GM23338 (cell line): Measurements from ENCODE around the gene IL11RA.

Experiments used
- EZH2 ChIP-seq: fragments of 200-600 bp; sonication (generic); IDR thresholded peaks from one replicate; pipeline ENCODE4 v1.8.0; 2017; ENCODE audit warnings: antibody characterized with exemption, mild to moderate bottlenecking, low read depth; ENCODE audit not compliant: unreplicated experiment
- EZH2phosphoT487 ChIP-seq: fragments of 200-600 bp; sonication (generic); IDR thresholded peaks from one replicate; pipeline ENCODE4 v1.8.1; 2018; ENCODE audit warnings: antibody characterized with exemption; ENCODE audit not compliant: unreplicated experiment
- POLR2AphosphoS5 ChIP-seq: IDR thresholded peaks from 2 replicates; pipeline ENCODE4 v1.6.1; 2016; ENCODE audit warnings: antibody characterized with exemption, low read depth
- TF ChIP-seq, protein P1 (sequence below), 2 experiments: fragments of 200-600 bp in 1 of 2; sonication (generic) in 1 of 2; conservative IDR thresholded peaks; 2 replicates each; pipeline versions ENCODE4 v1.5.1 to v1.6.1; 2016 to 2017; ENCODE audit warnings: antibody characterized with exemption in 2 of 2, low read depth in 2 of 2, mild to moderate bottlenecking in 2 of 2, moderate library complexity in 1 of 2
- TF ChIP-seq, protein P2 (sequence below): IDR thresholded peaks from one replicate; pipeline ENCODE4 v1.6.1; 2018; ENCODE audit warnings: antibody characterized with exemption; ENCODE audit not compliant: unreplicated experiment

DNA sequence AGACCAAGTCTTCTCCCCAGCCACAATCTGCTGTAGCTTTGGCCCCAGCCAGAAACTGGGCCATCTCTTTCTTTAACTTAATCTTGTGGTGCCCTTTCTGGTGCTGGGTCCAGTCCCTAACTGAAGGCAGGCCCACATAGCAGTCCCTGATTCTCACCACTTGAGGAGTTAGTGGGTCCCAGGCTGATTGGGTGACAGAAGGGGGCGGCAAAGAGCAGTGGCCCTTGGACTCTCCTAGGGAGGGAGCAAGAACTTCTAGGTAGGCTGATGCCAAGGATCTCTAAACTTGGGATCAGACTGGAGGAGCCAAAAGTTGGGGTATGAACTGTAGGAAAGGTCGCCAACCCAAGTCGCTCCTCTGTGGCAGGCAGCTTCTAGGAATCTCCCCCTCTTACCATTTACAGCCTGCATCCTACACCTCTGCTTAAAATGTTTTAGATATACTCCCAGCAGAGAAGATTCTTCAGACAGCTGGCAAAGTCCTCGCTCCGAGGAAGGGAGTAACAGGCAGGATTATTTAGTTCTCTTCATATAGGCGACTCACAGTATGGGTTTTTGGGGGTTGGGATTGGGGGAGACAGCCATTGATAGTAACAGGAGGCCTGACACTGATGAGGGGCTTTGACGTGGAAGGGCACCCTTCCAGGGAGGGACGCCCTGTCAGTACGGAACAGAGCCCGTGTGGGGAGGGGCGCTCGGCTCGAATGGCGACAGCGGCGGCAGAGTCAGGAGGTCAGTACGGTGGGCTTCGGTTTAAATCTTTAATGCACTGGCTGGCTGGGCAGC, 12.5 kb downstream of the IL11RA start:
- TF ChIP-seq, protein P1, sequence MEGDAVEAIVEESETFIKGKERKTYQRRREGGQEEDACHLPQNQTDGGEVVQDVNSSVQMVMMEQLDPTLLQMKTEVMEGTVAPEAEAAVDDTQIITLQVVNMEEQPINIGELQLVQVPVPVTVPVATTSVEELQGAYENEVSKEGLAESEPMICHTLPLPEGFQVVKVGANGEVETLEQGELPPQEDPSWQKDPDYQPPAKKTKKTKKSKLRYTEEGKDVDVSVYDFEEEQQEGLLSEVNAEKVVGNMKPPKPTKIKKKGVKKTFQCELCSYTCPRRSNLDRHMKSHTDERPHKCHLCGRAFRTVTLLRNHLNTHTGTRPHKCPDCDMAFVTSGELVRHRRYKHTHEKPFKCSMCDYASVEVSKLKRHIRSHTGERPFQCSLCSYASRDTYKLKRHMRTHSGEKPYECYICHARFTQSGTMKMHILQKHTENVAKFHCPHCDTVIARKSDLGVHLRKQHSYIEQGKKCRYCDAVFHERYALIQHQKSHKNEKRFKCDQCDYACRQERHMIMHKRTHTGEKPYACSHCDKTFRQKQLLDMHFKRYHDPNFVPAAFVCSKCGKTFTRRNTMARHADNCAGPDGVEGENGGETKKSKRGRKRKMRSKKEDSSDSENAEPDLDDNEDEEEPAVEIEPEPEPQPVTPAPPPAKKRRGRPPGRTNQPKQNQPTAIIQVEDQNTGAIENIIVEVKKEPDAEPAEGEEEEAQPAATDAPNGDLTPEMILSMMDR (conservative IDR thresholded peaks at IDR 0.05; ENCODE audit: low read depth in 2 of 2), result peak; percentile 97 to 98
- TF ChIP-seq POLR2AphosphoS5 (no peak), EZH2phosphoT487 (no peak), EZH2 (no peak)
- TF ChIP-seq, protein P2, sequence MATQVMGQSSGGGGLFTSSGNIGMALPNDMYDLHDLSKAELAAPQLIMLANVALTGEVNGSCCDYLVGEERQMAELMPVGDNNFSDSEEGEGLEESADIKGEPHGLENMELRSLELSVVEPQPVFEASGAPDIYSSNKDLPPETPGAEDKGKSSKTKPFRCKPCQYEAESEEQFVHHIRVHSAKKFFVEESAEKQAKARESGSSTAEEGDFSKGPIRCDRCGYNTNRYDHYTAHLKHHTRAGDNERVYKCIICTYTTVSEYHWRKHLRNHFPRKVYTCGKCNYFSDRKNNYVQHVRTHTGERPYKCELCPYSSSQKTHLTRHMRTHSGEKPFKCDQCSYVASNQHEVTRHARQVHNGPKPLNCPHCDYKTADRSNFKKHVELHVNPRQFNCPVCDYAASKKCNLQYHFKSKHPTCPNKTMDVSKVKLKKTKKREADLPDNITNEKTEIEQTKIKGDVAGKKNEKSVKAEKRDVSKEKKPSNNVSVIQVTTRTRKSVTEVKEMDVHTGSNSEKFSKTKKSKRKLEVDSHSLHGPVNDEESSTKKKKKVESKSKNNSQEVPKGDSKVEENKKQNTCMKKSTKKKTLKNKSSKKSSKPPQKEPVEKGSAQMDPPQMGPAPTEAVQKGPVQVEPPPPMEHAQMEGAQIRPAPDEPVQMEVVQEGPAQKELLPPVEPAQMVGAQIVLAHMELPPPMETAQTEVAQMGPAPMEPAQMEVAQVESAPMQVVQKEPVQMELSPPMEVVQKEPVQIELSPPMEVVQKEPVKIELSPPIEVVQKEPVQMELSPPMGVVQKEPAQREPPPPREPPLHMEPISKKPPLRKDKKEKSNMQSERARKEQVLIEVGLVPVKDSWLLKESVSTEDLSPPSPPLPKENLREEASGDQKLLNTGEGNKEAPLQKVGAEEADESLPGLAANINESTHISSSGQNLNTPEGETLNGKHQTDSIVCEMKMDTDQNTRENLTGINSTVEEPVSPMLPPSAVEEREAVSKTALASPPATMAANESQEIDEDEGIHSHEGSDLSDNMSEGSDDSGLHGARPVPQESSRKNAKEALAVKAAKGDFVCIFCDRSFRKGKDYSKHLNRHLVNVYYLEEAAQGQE, result no peak
